ENCODE results near the gene CCDC102A.

DNA sequence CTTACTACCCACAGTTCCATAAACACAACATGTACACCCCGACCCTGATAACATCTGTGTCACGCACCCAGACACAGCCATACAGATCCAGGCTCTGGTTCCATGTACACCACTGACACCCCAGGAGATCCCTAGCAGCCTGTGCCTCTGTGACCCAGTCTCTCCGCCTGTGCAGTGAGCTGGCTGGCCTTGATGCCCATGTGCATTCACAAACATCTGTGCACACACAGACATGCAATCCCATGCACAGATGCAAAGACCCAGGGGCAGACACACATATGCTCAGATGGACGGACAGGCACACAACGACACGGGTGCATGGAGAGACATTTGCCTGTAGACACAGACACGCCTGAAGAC is 4.1 kb downstream of the CCDC102A start:
- TF ChIP-seq CTCF (IDR thresholded peaks at IDR 0.05 in 2 of 3, conservative IDR thresholded peaks at IDR 0.05 in 1 of 3; ENCODE audit: borderline replicate concordance in 1 of 3, insufficient read depth in 1 of 3, low read depth in 2 of 3, low read length in 2 of 3) (no peak), POLR2AphosphoS5 (IDR thresholded peaks at IDR 0.05; ENCODE audit: low read depth, low read length) (no peak)

All from HCT116 (cell line).